Measurements from ENCODE around the gene SEC14L2. TPM values are rescaled to one million over a fixed set of nuclear protein-coding genes. Genes with fewer than 3 reads are reported as not detected.

The SEC14L2 gene
- total and polyA plus RNA-seq, 2 of the 8 experiments (the other 6 are each of a cell fraction or from before 2014, with no cell fraction given) = 2.8 to 3.2 TPM

- no peak overlapping the region for H4K91ac ChIP-seq (replicated peaks; ENCODE audit: insufficient read length, low read length)
- H3K56ac ChIP-seq (replicated peaks; ENCODE audit: insufficient read length, low read depth, low read length) = no peak overlapping the region
- H2AFZ ChIP-seq (ENCODE audit: low read length) = no peak overlapping the region
- H3K23me2 ChIP-seq (ENCODE audit: low read depth, low read length) = no peaks in the 10 kb centered on the region
- no peak overlapping the region for H3K27ac ChIP-seq (ENCODE audit: low read depth, low read length)
- no peak overlapping the region for H2BK20ac ChIP-seq (ENCODE audit: low read length)
- ChIA-PET POLR2A (ENCODE audit: partially characterized antibody) (interaction anchor here (0.6 kb wide), 1 partner anchor 45 kb away, joined by 3 read pairs; no protein-coding TSS in a partner anchor), CTCF (ENCODE audit: partially characterized antibody) (interaction anchor here (0.6 to 5.9 kb wide), 5 partner anchors 12 to 116 kb away, joined by 3 to 48 read pairs (median 4); no protein-coding TSS in a partner anchor)
- H3K79me1 ChIP-seq (ENCODE audit: low read depth, low read length) = no peaks in the 10 kb centered on the region
- no peaks in the 10 kb centered on the region for H3K9me3 ChIP-seq (ENCODE audit: insufficient read depth in 2 of 2, low read depth in 1 of 2, low read length in 1 of 2)
- no peak overlapping the region for H3K4ac ChIP-seq (replicated peaks; ENCODE audit: insufficient read length, low read depth, low read length)
- H4K8ac ChIP-seq (ENCODE audit: extremely low read depth, insufficient read depth, low read length) = no peak overlapping the region
- no peak overlapping the region for H4K5ac ChIP-seq (ENCODE audit: insufficient read length, low read depth, low read length)
- no peak overlapping the region for H3K18ac ChIP-seq (ENCODE audit: extremely low read depth, low read length)
- H2BK120ac ChIP-seq (replicated peaks; ENCODE audit: low read depth, low read length) = no peak overlapping the region
- no peaks in the 10 kb centered on the region; a peak in 1 of 7 replicates for H3K4me1 ChIP-seq (replicated peaks in 1 of 4; ENCODE audit: control insufficient read depth in 3 of 4, insufficient read depth in 4 of 4, low read length in 3 of 4)
- H3K79me2 ChIP-seq (ENCODE audit: control insufficient read depth in 1 of 2, insufficient read depth in 2 of 2, low read length in 2 of 2) = no peaks in the 10 kb centered on the region
- H2AK5ac ChIP-seq (ENCODE audit: low read depth, low read length) = no peak overlapping the region
- no peak for FAIRE-seq
- TF ChIP-seq FOSL1 (IDR thresholded peaks at IDR 0.05; ENCODE audit: insufficient read depth, low read depth, low read length) (no peak), EGR1 (IDR thresholded peaks at IDR 0.05; ENCODE audit: borderline replicate concordance, low read depth, low read length) (no peak), YY1 (IDR thresholded peaks at IDR 0.05; ENCODE audit: low read depth, low read length) (no peak)
- no peak for DNase-seq (ENCODE audit: low read depth in 1 of 2, low spot score in 2 of 2)
- H3K4me2 ChIP-seq (ENCODE audit: insufficient read depth in 1 of 2, low read depth in 2 of 2, low read length in 2 of 2) = no peak overlapping the region
- no peaks in the 10 kb centered on the region for H4K20me1 ChIP-seq (replicated peaks in 1 of 2; ENCODE audit: control insufficient read depth in 1 of 2, insufficient read depth in 2 of 2, low read length in 2 of 2)
- H2BK12ac ChIP-seq (ENCODE audit: low read depth, low read length) = no peak overlapping the region
- H3K9ac ChIP-seq (replicated peaks in 1 of 4; ENCODE audit: extremely low read depth in 1 of 4, low read depth in 3 of 4, low read length in 3 of 4) = no peak overlapping the region
- no peak overlapping the region for H3K23ac ChIP-seq (ENCODE audit: insufficient read length)
- H3K36me3 ChIP-seq (ENCODE audit: control insufficient read depth in 2 of 4, insufficient read depth in 4 of 4, low read length in 3 of 4) = no peaks in the 10 kb centered on the region
- WGBS, 2 experiments (ENCODE audit: extremely low coverage in 1 of 2, insufficient coverage in 1 of 2, insufficient read length in 1 of 2, insufficient replicate concordance in 2 of 2, low coverage in 1 of 2, low lambda C conversion rate in 2 of 2, missing lambda C conversion rate in 1 of 2) = 92% methylated on average over 4 of the region's 4 CpGs; no CpG with 5 or more reads in 1 of the 2 experiments
- no peak overlapping the region for H3K4me3 ChIP-seq (ENCODE audit: extremely low read depth in 1 of 4, insufficient read depth in 2 of 4, low read depth in 3 of 4, low read length in 4 of 4)
- no peak overlapping the region for H2BK15ac ChIP-seq (ENCODE audit: low read length)
- no peaks in the 10 kb centered on the region; a peak in 1 of 7 replicates for H3K27me3 ChIP-seq (replicated peaks in 1 of 4; ENCODE audit: control insufficient read depth in 3 of 4, extremely low read depth in 1 of 4, insufficient read depth in 3 of 4, low read length in 3 of 4)
- H2BK5ac ChIP-seq (ENCODE audit: low read depth, low read length) = no peak overlapping the region
- no peak overlapping the region for H3K14ac ChIP-seq (ENCODE audit: insufficient read length)
Measured at GRCh38 chr22:30472994-30473720, 76.3 kb downstream of the SEC14L2 start.
